OCI-LY3 (cell line): ENCODE results near the gene MCAM.

Experiments used
- EZH2phosphoT487 ChIP-seq: fragments of 200-600 bp; shearing (Covaris generic); IDR thresholded peaks from 2 replicates; pipeline ENCODE4 v1.6.1; 2018; ENCODE audit warnings: antibody characterized with exemption, mixed run types, low read depth
- TF ChIP-seq, protein P1 (sequence below): fragments of 200-600, 300-600 bp; sonication (generic); IDR thresholded peaks from 2 replicates; pipeline ENCODE4 v1.5.1; 2014; ENCODE audit warnings: antibody characterized with exemption, low read length, low read depth

DNA sequence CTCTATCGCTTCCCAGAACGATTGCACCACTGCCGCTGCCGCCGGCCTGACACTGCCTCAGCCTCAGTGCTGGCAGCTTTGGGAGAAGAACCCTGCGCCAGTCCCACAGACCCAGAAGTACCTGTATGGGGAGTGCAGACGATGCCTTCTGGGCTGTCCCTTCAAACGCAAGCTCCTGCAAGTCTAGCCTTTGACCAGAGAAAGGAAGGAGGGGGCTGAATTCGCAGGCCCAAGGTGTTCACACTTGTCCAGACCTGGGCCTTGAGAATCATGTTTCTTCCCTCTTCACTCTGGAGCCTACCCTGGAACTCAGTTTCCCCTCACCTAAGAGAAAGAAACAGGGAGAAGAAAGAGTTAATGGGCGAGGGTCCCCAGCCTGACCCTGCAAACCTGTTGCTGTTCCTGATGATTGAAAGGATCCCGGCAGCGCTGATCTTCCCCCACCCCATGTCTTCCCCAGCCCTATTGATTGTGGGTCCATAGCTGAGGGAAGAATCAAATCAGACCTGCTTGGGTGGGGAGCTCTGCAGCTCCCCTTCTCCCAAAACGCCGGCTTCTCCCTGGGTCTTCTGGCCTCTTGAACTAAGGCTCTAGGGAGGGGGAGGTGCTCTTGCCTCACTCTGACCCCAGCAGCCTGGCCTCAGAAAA is 786 bp upstream of the MCAM start:
- TF ChIP-seq, protein P1, sequence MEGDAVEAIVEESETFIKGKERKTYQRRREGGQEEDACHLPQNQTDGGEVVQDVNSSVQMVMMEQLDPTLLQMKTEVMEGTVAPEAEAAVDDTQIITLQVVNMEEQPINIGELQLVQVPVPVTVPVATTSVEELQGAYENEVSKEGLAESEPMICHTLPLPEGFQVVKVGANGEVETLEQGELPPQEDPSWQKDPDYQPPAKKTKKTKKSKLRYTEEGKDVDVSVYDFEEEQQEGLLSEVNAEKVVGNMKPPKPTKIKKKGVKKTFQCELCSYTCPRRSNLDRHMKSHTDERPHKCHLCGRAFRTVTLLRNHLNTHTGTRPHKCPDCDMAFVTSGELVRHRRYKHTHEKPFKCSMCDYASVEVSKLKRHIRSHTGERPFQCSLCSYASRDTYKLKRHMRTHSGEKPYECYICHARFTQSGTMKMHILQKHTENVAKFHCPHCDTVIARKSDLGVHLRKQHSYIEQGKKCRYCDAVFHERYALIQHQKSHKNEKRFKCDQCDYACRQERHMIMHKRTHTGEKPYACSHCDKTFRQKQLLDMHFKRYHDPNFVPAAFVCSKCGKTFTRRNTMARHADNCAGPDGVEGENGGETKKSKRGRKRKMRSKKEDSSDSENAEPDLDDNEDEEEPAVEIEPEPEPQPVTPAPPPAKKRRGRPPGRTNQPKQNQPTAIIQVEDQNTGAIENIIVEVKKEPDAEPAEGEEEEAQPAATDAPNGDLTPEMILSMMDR = no peak
- no peak for TF ChIP-seq EZH2phosphoT487
